H9 (cell line): ENCODE data around the gene RET. TPM values are rescaled to one million over a fixed set of nuclear protein-coding genes. Genes with fewer than 3 reads are reported as not detected.

Experiments used
- DNase-seq: peaks from one replicate; pipeline ENCODE4 v3.0.0-alpha.2; 2017
- H2AFZ ChIP-seq: one replicate; pipeline ENCODE4 v1.6.1; 2013; ENCODE audit warnings: mild to moderate bottlenecking, low read length, control low read depth, moderate library complexity
- H2AK5ac ChIP-seq: 2 replicates; pipeline ENCODE4 v1.6.1; 2013; ENCODE audit warnings: low read length, control low read depth, mixed read lengths; ENCODE audit not compliant: insufficient read length
- H2BK120ac ChIP-seq: one replicate; pipeline ENCODE4 v1.6.1; 2013; ENCODE audit warnings: low read depth, mild to moderate bottlenecking, low read length, control low read depth, inconsistent platforms; ENCODE audit not compliant: poor library complexity, severe bottlenecking
- H2BK12ac ChIP-seq: 2 replicates; pipeline ENCODE4 v1.6.1; 2013; ENCODE audit warnings: low read length, control low read depth, mixed read lengths, low read depth; ENCODE audit not compliant: insufficient read length
- H2BK15ac ChIP-seq: 2 replicates; pipeline ENCODE4 v1.6.1; 2013; ENCODE audit warnings: low read depth, low read length, control low read depth
- H2BK20ac ChIP-seq: one replicate; pipeline ENCODE4 v1.6.1; 2013; ENCODE audit warnings: low read depth, mild to moderate bottlenecking, low read length, control low read depth, inconsistent platforms; ENCODE audit not compliant: poor library complexity, severe bottlenecking
- H2BK5ac ChIP-seq: 2 replicates; pipeline ENCODE4 v1.6.1; 2013; ENCODE audit warnings: low read length, control low read depth, mixed read lengths; ENCODE audit not compliant: insufficient read length
- H3K14ac ChIP-seq: 2 replicates; pipeline ENCODE4 v1.6.1; 2013; ENCODE audit warnings: low read length, control low read depth; ENCODE audit not compliant: insufficient read depth
- H3K18ac ChIP-seq: 2 replicates; pipeline ENCODE4 v1.6.1; 2013; ENCODE audit warnings: low read depth, mild to moderate bottlenecking, mixed read lengths, low read length, control low read depth; ENCODE audit not compliant: insufficient read length
- H3K23ac ChIP-seq: 2 replicates; pipeline ENCODE4 v1.6.1; 2013; ENCODE audit warnings: low read length, control low read depth, mixed read lengths, low read depth; ENCODE audit not compliant: insufficient read length
- H3K23me2 ChIP-seq: 2 replicates; pipeline ENCODE4 v1.6.1; 2013; ENCODE audit warnings: low read depth, mild to moderate bottlenecking, mixed read lengths, low read length, control low read depth; ENCODE audit not compliant: insufficient read length, poor library complexity, severe bottlenecking
- H3K27ac ChIP-seq: 2 replicates; pipeline ENCODE4 v1.5.1; 2013; ENCODE audit warnings: low read length, control low read depth, mixed read lengths, low read depth; ENCODE audit not compliant: insufficient read length
- H3K27me3 ChIP-seq: 2 replicates; pipeline ENCODE4 v1.6.1; 2013; ENCODE audit warnings: low read length, control low read depth, inconsistent platforms; ENCODE audit not compliant: insufficient read depth
- H3K4ac ChIP-seq: 2 replicates; pipeline ENCODE4 v1.6.1; 2013; ENCODE audit warnings: low read depth, mild to moderate bottlenecking, control low read depth, inconsistent platforms, low read length, moderate library complexity
- H3K4me1 ChIP-seq: 2 replicates; pipeline ENCODE4 v1.6.1; 2013; ENCODE audit warnings: low read length, control low read depth, inconsistent platforms; ENCODE audit not compliant: insufficient read depth
- H3K4me2 ChIP-seq: 2 replicates; pipeline ENCODE4 v1.6.1; 2013; ENCODE audit warnings: low read length, control low read depth, mixed read lengths; ENCODE audit not compliant: insufficient read length, insufficient read depth
- H3K56ac ChIP-seq: 2 replicates; pipeline ENCODE4 v1.6.1; 2013; ENCODE audit warnings: low read depth, mild to moderate bottlenecking, mixed read lengths, low read length, control low read depth; ENCODE audit not compliant: insufficient read length
- H3K79me1 ChIP-seq: 2 replicates; pipeline ENCODE4 v1.6.1; 2013; ENCODE audit warnings: low read depth, mild to moderate bottlenecking, moderate library complexity, low read length, control low read depth, inconsistent platforms; ENCODE audit not compliant: insufficient read depth, poor library complexity, severe bottlenecking
- H3K79me2 ChIP-seq: 2 replicates; pipeline ENCODE4 v1.6.1; 2013; ENCODE audit warnings: low read length, control low read depth, inconsistent platforms; ENCODE audit not compliant: insufficient read depth
- H3K9ac ChIP-seq: 2 replicates; pipeline ENCODE4 v1.6.1; 2013; ENCODE audit warnings: low read length, control low read depth, mixed read lengths; ENCODE audit not compliant: insufficient read length; ENCODE audit errors: extremely low read depth
- H3K9me3 ChIP-seq: one replicate; pipeline ENCODE4 v1.6.1; 2013; ENCODE audit warnings: low read depth, low read length, inconsistent platforms; ENCODE audit not compliant: control insufficient read depth
- H3T11ph ChIP-seq: one replicate; pipeline ENCODE4 v1.6.1; 2013; ENCODE audit warnings: mild to moderate bottlenecking, low read length, control low read depth, inconsistent platforms
- H4K20me1 ChIP-seq: one replicate; pipeline ENCODE4 v1.6.1; 2013; ENCODE audit not compliant: control insufficient read depth, insufficient read length, insufficient read depth
- H4K5ac ChIP-seq: 2 replicates; pipeline ENCODE4 v1.6.1; 2013; ENCODE audit warnings: low read depth, mild to moderate bottlenecking, mixed read lengths, low read length, control low read depth; ENCODE audit not compliant: insufficient read length
- H4K8ac ChIP-seq: replicated peaks from 2 replicates; pipeline ENCODE4 v1.6.1; 2013; ENCODE audit warnings: low read length, control low read depth, mixed read lengths, low read depth; ENCODE audit not compliant: insufficient read length
- H4K91ac ChIP-seq: 2 replicates; pipeline ENCODE4 v1.6.1; 2013; ENCODE audit warnings: low read depth, mild to moderate bottlenecking, moderate library complexity, mixed read lengths, low read length, control low read depth; ENCODE audit not compliant: insufficient read length
- H3K27ac Mint-ChIP-seq, 3 experiments: 2 replicates in 2 of 3; 3 replicates in 1 of 3; pipeline ENCODE4 v1.8.0; 2020 to 2021; ENCODE audit warnings: mixed read lengths in 3 of 3, mild to moderate bottlenecking in 1 of 3, moderate library complexity in 1 of 3
- H3K27me3 Mint-ChIP-seq: 2 replicates; pipeline ENCODE4 v1.8.0; 2021; ENCODE audit warnings: low read depth, mild to moderate bottlenecking, moderate library complexity, mixed read lengths
- H3K36me3 Mint-ChIP-seq, 3 experiments: 2 replicates in 2 of 3; 3 replicates in 1 of 3; pipeline ENCODE4 v1.8.0; 2020 to 2021; ENCODE audit warnings: low read depth in 3 of 3, mixed read lengths in 3 of 3; ENCODE audit not compliant: insufficient read depth in 1 of 3
- H3K4me1 Mint-ChIP-seq, 2 experiments: 2 replicates each; pipeline ENCODE4 v1.8.0; 2020; ENCODE audit warnings: mixed read lengths in 2 of 2
- H3K4me3 Mint-ChIP-seq, 2 experiments: 2 replicates in 1 of 2; 3 replicates in 1 of 2; pipeline ENCODE4 v1.8.0; 2020 to 2021; ENCODE audit warnings: mild to moderate bottlenecking in 2 of 2, mixed read lengths in 2 of 2, moderate library complexity in 1 of 2
- H3K9me3 Mint-ChIP-seq, 2 experiments: 2 replicates in 1 of 2; 3 replicates in 1 of 2; pipeline ENCODE4 v1.8.0; 2020; ENCODE audit warnings: mild to moderate bottlenecking in 2 of 2, mixed read lengths in 2 of 2, moderate library complexity in 1 of 2
- CTCF ChIP-seq: fragments of 200-600 bp; sonication (generic); conservative IDR thresholded peaks from 3 replicates; pipeline ENCODE4 v1.8.0; 2021; ENCODE audit warnings: antibody characterized with exemption, mild to moderate bottlenecking
- WGBS: extraction: QIAGEN DNeasy Blood & Tissue Kit; methylation state at CpG from one replicate; pipeline ENCODE4 v1.1.7; 2013; ENCODE audit warnings: missing lambda C conversion rate, low lambda C conversion rate, mixed read lengths; ENCODE audit not compliant: insufficient read length; ENCODE audit errors: extremely low coverage; 5-methylcytosine and 5-hydroxymethylcytosine counted together
- total RNA-seq: library from RNA; stranded (reverse); gene quantifications from 2 replicates; pipeline ENCODE4 v1.2.1, GENCODE V29; 2021

Gene RET
- total RNA-seq, 1 experiment from 2014 or later = 12.2 TPM

- no peak overlapping the region for H4K8ac ChIP-seq
- H2AFZ ChIP-seq = no peak overlapping the region
- no peak overlapping the region for H3K4me3 Mint-ChIP-seq
- H3K27me3 ChIP-seq = no peaks in the 10 kb centered on the region
- no peaks in the 10 kb centered on the region for H3K23me2 ChIP-seq
- H3K56ac ChIP-seq = no peak overlapping the region
- H3K79me2 ChIP-seq = no peaks in the 10 kb centered on the region
- H2BK15ac ChIP-seq = no peak overlapping the region
- no peak overlapping the region for H2BK5ac ChIP-seq
- no peak overlapping the region for H3T11ph ChIP-seq
- no peak overlapping the region for H2AK5ac ChIP-seq
- TF ChIP-seq CTCF = no peak
- H3K23ac ChIP-seq = no peak overlapping the region
- H2BK12ac ChIP-seq = no peak overlapping the region
- H3K4me1 ChIP-seq = no peaks in the 10 kb centered on the region
- H3K9ac ChIP-seq = no peak overlapping the region
- no peak overlapping the region for H3K18ac ChIP-seq
- H4K5ac ChIP-seq = no peak overlapping the region
- H3K9me3 ChIP-seq = no peaks in the 10 kb centered on the region
- H3K79me1 ChIP-seq = no peaks in the 10 kb centered on the region
- H4K91ac ChIP-seq = no peak overlapping the region
- no peak overlapping the region for H3K27ac ChIP-seq
- WGBS = no CpG with 5 or more reads among the region's 7 CpGs
- no peak for DNase-seq
- H3K4me2 ChIP-seq = no peak overlapping the region
- H3K4ac ChIP-seq = no peak overlapping the region
- no peak overlapping the region for H3K14ac ChIP-seq
- peaks cover 8% of the 10 kb centered on the region for H3K27me3 Mint-ChIP-seq
- no peaks in the 10 kb centered on the region; a peak in 1 of 4 replicates for H3K4me1 Mint-ChIP-seq
- no peaks in the 10 kb centered on the region for H3K36me3 Mint-ChIP-seq
- H2BK120ac ChIP-seq = no peak overlapping the region
- H2BK20ac ChIP-seq = no peak overlapping the region
- H3K27ac Mint-ChIP-seq = no peak overlapping the region
- H4K20me1 ChIP-seq = no peaks in the 10 kb centered on the region
- peaks cover 0 to 3% of the 10 kb centered on the region in 2 experiments; a peak in 3 of 5 replicates for H3K9me3 Mint-ChIP-seq
Measured at GRCh38 chr10:43057231-43057711, 19.6 kb upstream of the RET start.
